HepG2 (cell line): ENCODE results near the gene TTBK1. TPM values are rescaled to one million over a fixed set of nuclear protein-coding genes. Genes with fewer than 3 reads are reported as not detected.
A peak's percentile ranks its signal among the peaks of the same experiment; 100 is the strongest.

Source experiments
- CBX2 ChIP-seq, 2 experiments: fragments of 200-600 bp in 1 of 2; sonication (generic); formaldehyde crosslinking in 1 of 2; IDR thresholded peaks; 2 replicates each; pipeline versions ENCODE4 v1.7.0 to v1.8.1; 2018 to 2022; ENCODE audit warnings: low read depth in 2 of 2, low read length in 1 of 2, mild to moderate bottlenecking in 1 of 2, missing genetic modification reagents in 1 of 2
- CTCF ChIP-seq: sonication (generic); formaldehyde crosslinking; IDR thresholded peaks from 2 replicates; pipeline ENCODE4 v1.5.0; 2020; ENCODE audit warnings: mild to moderate bottlenecking, missing genetic modification reagents, moderate library complexity
- DR1 ChIP-seq: sonication (generic); formaldehyde crosslinking; IDR thresholded peaks from 2 replicates; pipeline ENCODE4 v1.8.0; 2021; ENCODE audit warnings: mild to moderate bottlenecking, missing genetic modification reagents, inconsistent platforms
- GATA4 ChIP-seq: sonication (generic); IDR thresholded peaks from 2 replicates; pipeline ENCODE4 v1.6.1; 2016; ENCODE audit warnings: antibody characterized with exemption, low read depth, borderline replicate concordance
- HNF1B ChIP-seq: sonication (generic); formaldehyde crosslinking; IDR thresholded peaks from 2 replicates; pipeline ENCODE4 v1.5.1; 2020; ENCODE audit warnings: mild to moderate bottlenecking, moderate library complexity, missing genetic modification reagents
- KLF16 ChIP-seq, 2 experiments: sonication (generic) in 1 of 2; formaldehyde crosslinking in 1 of 2; IDR thresholded peaks; 2 replicates each; pipeline versions ENCODE4 v1.6.1 to v1.8.0; 2016 to 2023; ENCODE audit warnings: missing genetic modification reagents in 2 of 2, missing compliant biosample characterization in 1 of 2
- MBD4 ChIP-seq: IDR thresholded peaks from 2 replicates; pipeline ENCODE4 v1.6.1; 2012; ENCODE audit warnings: low read length, inconsistent platforms, borderline replicate concordance
- MED1 ChIP-seq: sonication (generic); formaldehyde crosslinking; IDR thresholded peaks from 2 replicates; pipeline ENCODE4 v1.4.0; 2020; ENCODE audit warnings: missing genetic modification reagents
- RBM39 ChIP-seq: fragments of 200-400 bp; formaldehyde crosslinking; IDR thresholded peaks from one replicate; pipeline ENCODE4 v1.6.1; 2018; ENCODE audit warnings: antibody characterized with exemption, mild to moderate bottlenecking, low read depth, low read length; ENCODE audit not compliant: poor library complexity, severe bottlenecking
- SNAPC2 ChIP-seq: sonication (generic); formaldehyde crosslinking; IDR thresholded peaks from 2 replicates; pipeline ENCODE4 v1.8.1; 2022; ENCODE audit warnings: mild to moderate bottlenecking, missing genetic modification reagents
- TFDP2 ChIP-seq: sonication (generic); formaldehyde crosslinking; IDR thresholded peaks from 2 replicates; pipeline ENCODE4 v1.4.0; 2020; ENCODE audit warnings: missing genetic modification reagents
- ZBED4 ChIP-seq: sonication (generic); formaldehyde crosslinking; IDR thresholded peaks from 2 replicates; pipeline ENCODE4 v1.4.0; 2020; ENCODE audit warnings: missing genetic modification reagents, borderline replicate concordance
- ZFP1 ChIP-seq: IDR thresholded peaks from 2 replicates; pipeline ENCODE4 v1.6.1; 2016
- ZNF263 ChIP-seq: sonication (generic); formaldehyde crosslinking; IDR thresholded peaks from 2 replicates; pipeline ENCODE4 v1.4.0; 2020; ENCODE audit warnings: missing genetic modification reagents
- ZNF383 ChIP-seq: sonication (generic); formaldehyde crosslinking; IDR thresholded peaks from 2 replicates; pipeline ENCODE4 v1.4.0; 2020; ENCODE audit warnings: missing genetic modification reagents, mild to moderate bottlenecking, borderline replicate concordance
- ZNF558 ChIP-seq: sonication (generic); formaldehyde crosslinking; IDR thresholded peaks from 2 replicates; pipeline ENCODE4 v1.9.0; 2022; ENCODE audit warnings: mild to moderate bottlenecking, missing genetic modification reagents, borderline replicate concordance
- ZXDC ChIP-seq: sonication (generic); formaldehyde crosslinking; IDR thresholded peaks from 2 replicates; pipeline ENCODE4 v1.5.0; 2020; ENCODE audit warnings: mild to moderate bottlenecking, missing genetic modification reagents
- polyA plus RNA-seq, 8 experiments: library from polyadenylated mRNA; depleted of rRNA in 3 of 8; stranded (reverse) in 7 of 8; unstranded in 1 of 8; fragments of >200 nt; fragmentation: Illumina TruSeq in 4 of 8; extraction: Trizol in 4 of 8; gene quantifications; 2 replicates each; pipeline versions ENCODE4 v1.2.1 to v1.2.3, GENCODE V29; 2011 to 2016; ENCODE audit warnings: low read depth in 4 of 8, missing spikeins in 1 of 8, mixed read lengths in 1 of 8; ENCODE audit not compliant: insufficient read depth in 1 of 8
- total RNA-seq, 5 experiments: library from RNA; depleted of rRNA; stranded (reverse); fragments of >200 nt; fragmentation: Illumina TruSeq; extraction: Trizol; gene quantifications; 2 replicates each; pipeline ENCODE4 v1.2.3, GENCODE V29; 2016; ENCODE audit warnings: low read depth in 1 of 5

TTBK1 gene
- total and polyA plus RNA-seq, 2 of the 13 experiments (the other 11 are each of a cell fraction or from before 2014, with no cell fraction given) = 0.24 to 0.33 TPM

GRCh38 chr6:43262000-43262779, 18.9 kb downstream of the TTBK1 start (continued):
- TF ChIP-seq ZXDC (CRISPR knock-in tag) = no peak
- no peak for TF ChIP-seq GATA4
- no peak for TF ChIP-seq RBM39
- TF ChIP-seq CTCF = 0 out of 2 replicates have a peak, but pooled peaks have one; percentile 16
- no peak for TF ChIP-seq ZNF263 (CRISPR knock-in tag)
- TF ChIP-seq HNF1B = no peak
- TF ChIP-seq KLF16 (CRISPR knock-in tag; IDR thresholded peaks at IDR 0.05) = peak in 1 of 2 experiments; percentile 67; a peak in 1 of 4 replicates
- no peak for TF ChIP-seq MBD4
- no peak for TF ChIP-seq ZNF383 (CRISPR knock-in tag)
- no peak for TF ChIP-seq ZNF558 (CRISPR knock-in tag)
- no peak for TF ChIP-seq CBX2 (IDR thresholded peaks at IDR 0.05; ENCODE audit: low read depth, low read length)
- no peak for TF ChIP-seq CBX2 (CRISPR knock-in tag; IDR thresholded peaks at IDR 0.05; ENCODE audit: low read depth)
- TF ChIP-seq DR1 (CRISPR knock-in tag) = no peak
- no peak for TF ChIP-seq ZFP1 (CRISPR knock-in tag)
- TF ChIP-seq ZBED4 (CRISPR knock-in tag) = no peak
- TF ChIP-seq TFDP2 = 0 out of 2 replicates have a peak, but pooled peaks have one; percentile 27
- TF ChIP-seq SNAPC2 = no peak
- peak; percentile 14; the same call in 1 of the 2 replicates for TF ChIP-seq MED1 (CRISPR knock-in tag)
